HG03558 (cell line): ENCODE measurements around the gene FAM168A.
"Not testable (repeated sequence)": the region's sequence is repeated elsewhere in the genome, so short reads cannot be mapped to it uniquely, and the experiment has no call there.

Experiments used
- ATAC-seq: cut with Tn5 transposase; IDR thresholded peaks from one replicate; pipeline ENCODE4 v1.9.1; 2021; ENCODE audit warnings: moderate number of reproducible peaks; ENCODE audit not compliant: unreplicated experiment; ENCODE audit errors: extremely low read depth

FAM168A gene

GRCh38 chr11:73597336-73597955, 466 bp downstream of the FAM168A start:
- ATAC-seq = no peak

GRCh38 chr11:73596547-73596946, 1.4 kb downstream of the FAM168A start:
- no peak for ATAC-seq

DNA sequence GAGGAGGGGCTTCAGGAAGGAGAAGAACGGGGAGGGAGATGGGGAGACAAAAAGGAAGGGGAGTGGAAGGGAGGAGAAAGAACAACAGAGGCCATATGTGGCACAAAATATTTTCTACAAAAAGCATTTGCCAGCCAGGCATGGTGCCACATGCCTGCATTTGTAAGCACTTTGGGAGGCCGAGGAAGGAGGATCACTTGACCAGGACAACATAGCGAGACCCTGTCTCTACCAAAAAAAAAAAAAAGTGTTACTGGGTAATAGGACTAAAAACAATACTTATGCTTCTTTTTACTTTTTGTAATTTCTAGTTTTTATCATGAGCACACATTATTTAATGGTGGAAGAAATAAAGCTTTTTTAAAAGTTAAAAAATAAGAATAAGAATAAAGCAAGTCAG, 5.3 kb downstream of the FAM168A start:
- no peak for ATAC-seq

GRCh38 chr11:73591743-73592142, 6.2 kb downstream of the FAM168A start:
- no peak for ATAC-seq

DNA sequence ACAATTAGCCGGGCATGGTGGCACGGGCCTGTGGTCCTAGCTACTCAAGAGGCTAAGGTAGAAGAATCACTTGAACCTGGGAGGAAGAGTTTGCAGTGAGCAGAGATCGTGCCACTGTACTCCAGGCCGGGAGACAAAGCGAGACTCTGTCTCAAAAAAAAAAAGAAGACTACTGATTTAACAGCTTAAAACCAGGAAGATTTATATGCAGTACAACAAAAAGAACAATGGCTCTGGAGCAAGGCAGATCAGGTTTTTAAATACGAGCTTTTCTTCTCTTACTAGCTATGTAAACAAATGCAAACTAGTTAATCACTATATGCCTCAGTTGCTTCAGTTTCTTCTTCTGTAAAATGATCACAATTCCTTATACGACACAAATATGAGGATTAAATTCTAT, 6.9 kb downstream of the FAM168A start:
- ATAC-seq = no peak

DNA sequence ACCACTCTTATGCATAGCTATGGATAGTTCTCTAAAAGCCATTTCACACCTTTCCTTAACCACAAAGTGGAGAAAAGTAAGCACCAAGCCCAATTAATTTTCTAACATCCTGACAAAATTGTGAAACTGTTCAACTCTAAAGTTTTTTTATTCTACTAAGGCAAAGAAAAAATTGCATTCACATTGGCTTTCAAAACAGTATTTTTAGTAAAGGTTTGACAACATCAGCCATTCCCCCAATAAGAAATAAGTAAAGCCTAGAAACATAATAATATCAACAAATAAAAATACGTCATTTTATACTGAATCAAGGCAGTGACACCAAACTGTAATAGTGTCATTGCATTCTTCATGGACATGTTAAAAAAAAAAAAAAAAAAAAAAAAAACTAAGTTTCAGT, 11.1 kb downstream of the FAM168A start:
- no peak for ATAC-seq

DNA sequence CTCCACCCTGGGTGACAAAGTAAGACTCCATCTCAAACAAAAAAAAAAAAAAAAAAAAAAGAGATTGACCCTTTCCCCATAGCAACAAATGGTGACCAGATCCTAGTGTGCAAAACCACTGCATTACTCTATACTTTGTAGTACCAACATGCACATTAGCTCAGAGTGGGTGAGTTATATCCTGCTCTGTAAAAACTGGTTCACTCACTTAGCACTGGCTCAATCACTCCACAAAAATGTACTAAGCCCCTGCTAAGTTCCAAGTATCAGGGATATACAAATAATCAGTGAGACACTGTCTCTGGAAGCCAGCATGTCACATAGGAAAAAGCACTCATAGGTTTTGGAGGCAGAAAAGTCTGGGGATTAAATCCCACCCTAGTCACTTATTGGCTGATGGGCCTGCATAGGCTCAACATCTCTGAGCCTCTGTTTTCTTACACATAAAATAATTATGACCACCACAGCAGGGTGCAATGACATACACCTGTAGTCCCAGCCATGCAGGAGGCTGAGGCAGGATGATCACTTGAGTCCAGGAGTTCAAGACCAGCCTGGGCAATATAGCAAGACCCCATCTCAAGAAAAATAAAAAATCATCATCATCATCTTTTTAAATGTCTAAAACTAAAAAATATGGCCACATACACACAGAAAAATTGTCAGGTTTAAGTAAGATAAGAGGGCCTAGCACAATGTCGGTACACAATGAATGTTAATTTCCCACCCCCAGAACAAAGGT, 11.9 kb downstream of the FAM168A start:
- no peak for ATAC-seq

DNA sequence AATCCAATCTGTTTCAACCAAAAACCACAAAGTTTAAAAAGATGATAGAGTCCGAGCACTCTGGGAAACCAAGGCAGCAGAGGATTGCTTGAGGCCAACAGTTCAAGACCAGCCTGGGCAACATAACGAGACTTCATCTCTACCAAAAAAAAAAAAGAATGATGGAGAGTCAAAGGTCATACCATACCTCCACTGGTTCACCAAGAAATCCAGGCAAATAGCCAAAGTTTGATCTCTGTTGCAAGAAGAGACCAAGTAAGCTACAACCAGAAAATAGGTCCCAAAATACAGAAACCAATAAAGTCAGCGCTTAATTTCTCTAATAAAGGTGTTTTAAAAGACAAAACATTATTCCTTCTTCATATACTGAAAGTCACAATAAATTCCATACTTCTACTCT, 13.1 kb downstream of the FAM168A start:
- ATAC-seq = no peak

DNA sequence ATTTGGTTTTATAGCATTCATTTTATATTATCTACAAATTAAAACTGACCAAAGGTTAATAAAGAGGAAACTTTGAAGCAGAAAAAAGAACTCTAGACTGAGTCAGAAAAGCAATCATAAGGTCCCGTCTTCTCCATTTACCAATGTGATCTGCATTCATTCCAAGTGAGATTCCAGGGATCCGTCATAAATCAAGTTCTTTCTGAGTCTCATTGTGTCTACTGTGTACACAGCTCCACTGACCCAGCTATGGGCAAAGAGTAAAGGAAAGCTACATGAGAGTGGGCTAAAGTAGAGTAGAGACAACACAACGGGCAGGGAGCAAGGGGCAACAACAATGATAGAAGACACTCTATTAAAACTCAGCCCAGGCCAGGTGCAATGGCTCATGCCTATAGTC, 15.3 kb downstream of the FAM168A start:
- ATAC-seq = no peak

DNA sequence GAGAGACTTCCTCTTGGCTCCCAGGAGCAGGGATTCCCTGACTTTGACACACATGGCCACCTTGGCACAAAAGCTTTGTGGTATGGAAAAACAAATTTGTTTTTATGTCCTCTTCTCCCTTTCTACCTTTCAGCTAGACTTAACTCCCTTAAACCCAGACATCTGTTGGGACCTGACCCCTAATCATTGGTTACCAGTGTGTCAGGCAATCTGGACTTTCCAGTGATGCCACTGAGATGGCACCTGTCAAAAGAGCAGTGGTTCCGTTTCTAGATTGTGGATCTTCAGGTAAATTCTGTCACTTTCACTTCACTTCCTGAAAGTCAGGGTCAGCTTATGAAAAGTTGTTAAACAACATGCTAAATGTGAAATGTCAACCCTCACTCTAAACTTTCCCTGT, 17.2 kb downstream of the FAM168A start:
- not testable (repeated sequence) for ATAC-seq

GRCh38 chr11:73579641-73580434, 18.1 kb downstream of the FAM168A start:
- ATAC-seq = no peak

DNA sequence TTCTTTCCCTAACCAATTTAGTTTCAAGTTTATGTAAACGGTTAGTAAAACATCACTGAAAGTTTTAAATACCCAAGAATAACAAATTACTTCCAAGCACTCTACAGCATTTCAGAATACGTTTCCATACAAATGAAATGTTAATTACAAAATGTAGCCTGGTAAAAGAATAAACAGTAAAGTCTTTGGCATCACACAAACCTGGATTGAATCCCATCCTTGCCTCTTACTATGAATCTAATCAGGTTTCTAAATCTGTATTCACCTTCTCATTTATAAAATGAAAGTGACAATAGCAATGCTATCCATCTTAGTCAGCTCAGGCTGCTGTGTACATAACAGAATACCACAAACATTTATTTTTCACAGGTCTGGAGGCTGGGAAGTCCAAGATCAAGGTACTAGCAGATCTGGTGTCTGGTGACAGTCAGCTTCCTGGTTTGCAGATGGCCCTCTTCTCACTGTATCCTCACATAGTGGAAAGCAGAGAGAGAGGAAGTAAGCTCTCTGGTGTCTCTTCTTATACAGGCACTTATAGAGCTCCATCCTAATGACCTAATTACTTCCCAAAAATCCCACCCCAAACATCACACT, 19.2 kb downstream of the FAM168A start:
- no peak for ATAC-seq

DNA sequence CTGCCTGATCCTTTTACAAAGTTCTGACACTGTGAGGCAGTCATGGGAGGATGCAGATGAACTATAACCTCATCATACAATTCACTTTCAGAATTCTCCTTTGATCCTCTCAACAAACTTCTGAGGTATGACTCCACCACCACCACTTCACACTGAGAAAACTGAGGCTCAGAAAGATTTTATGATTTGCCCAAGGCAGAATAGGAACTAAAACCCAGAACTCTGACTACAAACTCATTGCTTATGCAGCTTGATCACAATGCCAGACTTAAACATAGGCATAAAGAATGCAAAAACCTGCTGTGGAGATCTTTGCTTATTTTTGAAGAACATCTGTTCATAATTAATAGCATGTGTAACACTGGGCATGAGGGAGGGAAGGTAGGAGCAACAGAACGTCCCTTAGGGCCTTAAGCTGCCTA, 20.4 kb downstream of the FAM168A start:
- no peak for ATAC-seq

- ATAC-seq = no peak
These were observed 21.7 kb downstream of the FAM168A start for GRCh38 chr11:73576185-73576614.

DNA sequence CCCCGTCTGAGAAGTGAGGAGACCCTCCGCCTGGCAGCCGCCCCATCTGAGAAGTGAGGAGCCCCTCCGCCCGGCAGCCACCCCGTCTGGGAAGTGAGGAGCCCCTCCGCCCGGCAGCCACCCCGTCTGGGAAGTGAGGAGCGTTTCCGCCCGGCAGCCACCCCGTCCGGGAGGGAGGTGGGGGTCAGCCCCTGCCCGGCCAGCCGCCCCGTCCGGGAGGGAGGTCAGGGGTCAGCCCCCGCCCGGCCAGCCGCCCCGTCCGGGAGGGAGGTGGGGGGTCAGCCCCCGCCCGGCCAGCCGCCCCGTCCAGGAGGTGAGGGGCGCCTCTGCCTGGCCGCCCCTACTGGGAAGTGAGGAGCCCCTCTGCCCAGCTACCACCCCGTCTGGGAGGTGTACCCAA, 25.9 kb downstream of the FAM168A start:
- not testable (repeated sequence) for ATAC-seq

GRCh38 chr11:73570415-73571114, 27.3 kb downstream of the FAM168A start:
- no peak for ATAC-seq

GRCh38 chr11:73566977-73567755, 30.7 kb downstream of the FAM168A start:
- no peak for ATAC-seq

DNA sequence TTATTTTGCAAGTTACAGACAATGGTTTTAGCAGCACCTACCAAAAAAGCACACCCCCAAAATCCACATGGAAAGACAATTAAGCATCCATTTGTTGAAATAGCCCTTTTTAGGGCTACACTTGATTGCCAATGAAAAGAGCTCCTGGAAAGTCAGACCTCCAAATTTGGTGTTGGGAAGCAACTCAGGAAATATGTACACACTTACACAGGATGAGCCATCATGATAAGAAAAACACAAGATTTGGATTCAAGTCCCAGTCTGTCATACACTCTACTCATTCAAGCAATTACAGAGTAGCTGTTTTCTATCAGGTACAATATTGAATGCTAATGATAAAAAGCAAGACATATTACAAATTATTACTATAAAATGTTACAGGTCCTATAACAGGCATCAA, 31.5 kb downstream of the FAM168A start:
- ATAC-seq = no peak

- ATAC-seq = no peak
These were observed 32.1 kb downstream of the FAM168A start for GRCh38 chr11:73565804-73566203.
